HG03064 (cell line): ENCODE data around the gene HLA-G.
"Not testable (repeated sequence)": the region's sequence is repeated elsewhere in the genome, so short reads cannot be mapped to it uniquely, and the experiment has no call there.

Experiments used
- ATAC-seq: cut with Tn5 transposase; IDR thresholded peaks from one replicate; pipeline ENCODE4 v1.9.1; 2021; ENCODE audit warnings: low read depth; ENCODE audit not compliant: unreplicated experiment

Gene HLA-G

GRCh38 chr6:29827579-29828470 is at the start of gene HLA-G:
Gene HLA-G (plus strand): TSS chr6:29827825. CDS start chr6:29827845, 20 bp downstream.
- ATAC-seq, result no peak

GRCh38 chr6:29780019-29780698 is 47.5 kb upstream of the HLA-G start:
- not testable (repeated sequence) for ATAC-seq

- ATAC-seq, result no peak
Measured at GRCh38 chr6:29789176-29789575, 38.4 kb upstream of the HLA-G start.

- no peak for ATAC-seq
Measured at GRCh38 chr6:29790626-29791025, 37.0 kb upstream of the HLA-G start.

GRCh38 chr6:29791162-29791561 is 36.5 kb upstream of the HLA-G start:
- ATAC-seq, result no peak

GRCh38 chr6:29791786-29792122 is 35.9 kb upstream of the HLA-G start:
- no peak for ATAC-seq

GRCh38 chr6:29792123-29793035 is 35.2 kb upstream of the HLA-G start:
- no peak for ATAC-seq

GRCh38 chr6:29793036-29793356 is 34.6 kb upstream of the HLA-G start:
- no peak for ATAC-seq

- no peak for ATAC-seq
Measured at GRCh38 chr6:29793796-29794195, 33.8 kb upstream of the HLA-G start.

GRCh38 chr6:29796026-29796425 is 31.6 kb upstream of the HLA-G start:
- no peak for ATAC-seq

GRCh38 chr6:29797135-29797534 is 30.5 kb upstream of the HLA-G start:
- ATAC-seq, result no peak

- ATAC-seq, result no peak
Measured at GRCh38 chr6:29797966-29798365, 29.7 kb upstream of the HLA-G start.

- no peak for ATAC-seq
Measured at GRCh38 chr6:29800254-29800653, 27.4 kb upstream of the HLA-G start.

GRCh38 chr6:29806387-29806786 is 21.2 kb upstream of the HLA-G start:
- ATAC-seq, result no peak

- no peak for ATAC-seq
Measured at GRCh38 chr6:29809249-29809648, 18.4 kb upstream of the HLA-G start.

GRCh38 chr6:29810371-29810770 is 17.3 kb upstream of the HLA-G start:
- no peak for ATAC-seq

- ATAC-seq, result no peak
Measured at GRCh38 chr6:29811377-29811776, 16.2 kb upstream of the HLA-G start.

- no peak for ATAC-seq
Measured at GRCh38 chr6:29813066-29813465, 14.6 kb upstream of the HLA-G start.

- ATAC-seq, result no peak
Measured at GRCh38 chr6:29813809-29814208, 13.8 kb upstream of the HLA-G start.

- ATAC-seq, result no peak
Measured at GRCh38 chr6:29814379-29815117, 13.1 kb upstream of the HLA-G start.
